Natural killer cell (primary cell): ENCODE results near the gene TEX13B. TPM values are rescaled to one million over a fixed set of nuclear protein-coding genes. Genes with fewer than 3 reads are reported as not detected.

Experiments
- ATAC-seq, 3 donors: fragments of 150-1000 bp in 2 of 3; fragments of 200-7000 bp in 1 of 3; cut with Tn5 transposase; 1 replicate in 1 of 3; 2 replicates in 2 of 3; pipeline ENCODE4 v1.10.0; 2021; ENCODE audit warnings: mild to moderate bottlenecking in 2 of 3, moderate library complexity in 2 of 3
- DNase-seq, 2 donors: peaks; one replicate each; pipeline versions ENCODE4 v3.0.0 to v3.0.0-alpha.2; 2013 to 2021; ENCODE audit warnings: mixed read lengths in 1 of 2
- H3K27ac ChIP-seq: one replicate; pipeline ENCODE4 v1.5.1; 2013; ENCODE audit warnings: mild to moderate bottlenecking, low read length
- H3K27me3 ChIP-seq: one replicate; pipeline ENCODE4 v1.6.1; 2013; ENCODE audit warnings: low read length; ENCODE audit not compliant: control insufficient read depth, insufficient read depth
- H3K36me3 ChIP-seq: one replicate; pipeline ENCODE4 v1.6.1; 2013; ENCODE audit warnings: low read length; ENCODE audit not compliant: control insufficient read depth, insufficient read depth
- H3K4me1 ChIP-seq: one replicate; pipeline ENCODE4 v1.6.1; 2013; ENCODE audit warnings: low read length; ENCODE audit not compliant: control insufficient read depth, insufficient read depth
- H3K4me3 ChIP-seq: one replicate; pipeline ENCODE4 v1.5.1; 2013; ENCODE audit warnings: low read length
- H3K9me3 ChIP-seq: one replicate; pipeline ENCODE4 v1.6.1; 2013; ENCODE audit warnings: low read length; ENCODE audit not compliant: control insufficient read depth, insufficient read depth
- H3K27ac Mint-ChIP-seq, 2 donors: one replicate each; pipeline ENCODE4 v1.8.0; 2022; ENCODE audit warnings: mild to moderate bottlenecking in 2 of 2, mixed read lengths in 2 of 2, moderate library complexity in 1 of 2
- H3K27me3 Mint-ChIP-seq, 2 donors: one replicate each; pipeline ENCODE4 v1.8.0; 2022; ENCODE audit warnings: low read depth in 2 of 2, mixed read lengths in 2 of 2
- H3K36me3 Mint-ChIP-seq: one replicate; pipeline ENCODE4 v1.8.0; 2022; ENCODE audit warnings: mixed read lengths
- H3K4me1 Mint-ChIP-seq, 2 donors: one replicate each; pipeline ENCODE4 v1.8.0; 2022; ENCODE audit warnings: mixed read lengths in 2 of 2
- H3K4me3 Mint-ChIP-seq: one replicate; pipeline ENCODE4 v1.8.0; 2022; ENCODE audit warnings: mild to moderate bottlenecking, moderate library complexity, mixed read lengths
- H3K9me3 Mint-ChIP-seq, 2 donors: one replicate each; pipeline ENCODE4 v1.8.0; 2022; ENCODE audit warnings: mixed read lengths in 2 of 2
- CTCF ChIP-seq: fragments of 200-600 bp; IDR thresholded peaks from one replicate; pipeline ENCODE4 v1.8.0; 2022; ENCODE audit warnings: antibody characterized with exemption
- WGBS: methylation state at CpG from one replicate; pipeline ENCODE4 v1.1.7; 2013; ENCODE audit warnings: missing lambda C conversion rate; ENCODE audit not compliant: insufficient coverage; 5-methylcytosine and 5-hydroxymethylcytosine counted together
- intact Hi-C: fragments of 100-400 bp; cut with micrococcal nuclease; formaldehyde crosslinking; loops from one replicate; pipeline ENCODE4 v1.14.2; 2022
- total RNA-seq, 4 donors: library from RNA; stranded (reverse); fragments of 120-200 nt in 1 of 4; gene quantifications; one replicate each; pipeline versions ENCODE4 v1.2.3 to v1.2.4, GENCODE V29; 2013 to 2022

Gene TEX13B
- total RNA-seq, 3 donors from 2014 or later (not counting 1 experiment from before 2014, with no cell fraction given), result not detected

GRCh38 chrX:108025954-108026600, 43.9 kb upstream of the TEX13B start:
- 39% methylated on average over 2 of the region's 2 CpGs for WGBS
- no peak for ATAC-seq

GRCh38 chrX:108025376-108025775, 43.2 kb upstream of the TEX13B start:
- no peak for TF ChIP-seq CTCF
- Histone ChIP-seq H3K27me3 (no peaks in the 10 kb centered on the region), H3K9me3 (no peaks in the 10 kb centered on the region), H3K36me3 (no peaks in the 10 kb centered on the region), H3K27ac (no peak overlapping the region), H3K4me3 (no peak overlapping the region), H3K4me1 (no peaks in the 10 kb centered on the region)
- Mint-ChIP-seq H3K36me3 (no peaks in the 10 kb centered on the region), H3K4me1 (no peaks in the 10 kb centered on the region), H3K4me3 (no peak overlapping the region), H3K27me3 (peaks cover 8 to 53% of the 10 kb centered on the region in 2 donors), H3K9me3 (no peaks in the 10 kb centered on the region), H3K27ac (no peak overlapping the region)
- no peak for DNase-seq
- ATAC-seq, result no peak
- intact Hi-C loops, result no loop called here
- WGBS, result no CpG with 5 or more reads among the region's 1 CpG

More at GRCh38 chrX:108025954-108026600, 43.9 kb upstream of the TEX13B start:
- Mint-ChIP-seq H3K4me3 (no peak overlapping the region), H3K27ac (no peak overlapping the region), H3K9me3 (no peaks in the 10 kb centered on the region), H3K27me3 (peaks cover 8 to 47% of the 10 kb centered on the region in 2 donors), H3K36me3 (no peaks in the 10 kb centered on the region), H3K4me1 (no peaks in the 10 kb centered on the region)
- intact Hi-C loops, result no loop called here
- Histone ChIP-seq H3K36me3 (no peaks in the 10 kb centered on the region), H3K27ac (no peak overlapping the region), H3K4me3 (no peak overlapping the region), H3K4me1 (no peaks in the 10 kb centered on the region), H3K9me3 (no peaks in the 10 kb centered on the region), H3K27me3 (no peaks in the 10 kb centered on the region)
- no peak for TF ChIP-seq CTCF
- DNase-seq, result peak in 1 of 2 donors; percentile 33

GRCh38 chrX:108022491-108023089, 40.4 kb upstream of the TEX13B start:
- Mint-ChIP-seq H3K4me3 (no peak overlapping the region), H3K27ac (no peak overlapping the region)

More at GRCh38 chrX:108022491-108023089, 40.4 kb upstream of the TEX13B start:
- no peak overlapping the region for H3K27ac ChIP-seq
- H3K9me3 ChIP-seq, result no peaks in the 10 kb centered on the region
- no peak for ATAC-seq
- no peaks in the 10 kb centered on the region for H3K27me3 ChIP-seq
- Mint-ChIP-seq H3K36me3 (no peaks in the 10 kb centered on the region), H3K9me3 (no peaks in the 10 kb centered on the region), H3K4me1 (peaks cover 10% of the 10 kb centered on the region in 2 donors), H3K27me3 (peaks cover 0 to 51% of the 10 kb centered on the region in 2 donors)
- intact Hi-C loops, result no loop called here
- peak in 1 of 2 donors; percentile 8 for DNase-seq
- no peak for TF ChIP-seq CTCF
- no CpG with 5 or more reads among the region's 1 CpG for WGBS
- H3K4me3 ChIP-seq, result no peak overlapping the region
- no peaks in the 10 kb centered on the region for H3K36me3 ChIP-seq
- peaks cover 17% of the 10 kb centered on the region for H3K4me1 ChIP-seq
